GM21360 (cell line): Measurements from ENCODE around the gene NIFK.
A peak's percentile ranks its signal among the peaks of the same experiment; 100 is the strongest.
"Not testable (repeated sequence)": the region's sequence is repeated elsewhere in the genome, so short reads cannot be mapped to it uniquely, and the experiment has no call there.

Experiments used
- ATAC-seq: cut with Tn5 transposase; IDR thresholded peaks from one replicate; pipeline ENCODE4 v1.9.1; 2021; ENCODE audit warnings: mild to moderate bottlenecking, moderate library complexity; ENCODE audit not compliant: unreplicated experiment

NIFK gene

GRCh38 chr2:121735518-121736074, 1.1 kb downstream of the NIFK start:
- ATAC-seq = no peak

GRCh38 chr2:121734544-121734943, 2.1 kb downstream of the NIFK start:
- ATAC-seq = not testable (repeated sequence)

- ATAC-seq = no peak
Measured at GRCh38 chr2:121731366-121731765, 5.3 kb downstream of the NIFK start.

GRCh38 chr2:121727950-121728349, 8.7 kb downstream of the NIFK start:
- ATAC-seq = no peak

- no peak for ATAC-seq
Measured at GRCh38 chr2:121727332-121727731, 9.3 kb downstream of the NIFK start.

- ATAC-seq = no peak
Measured at GRCh38 chr2:121723316-121723715, 13.4 kb downstream of the NIFK start.

- no peak for ATAC-seq
Measured at GRCh38 chr2:121722479-121722878, 14.2 kb downstream of the NIFK start.

GRCh38 chr2:121721926-121722325, 14.7 kb downstream of the NIFK start:
- ATAC-seq = no peak

GRCh38 chr2:121717529-121717928, 19.1 kb downstream of the NIFK start:
- ATAC-seq = no peak

- no peak for ATAC-seq
Measured at GRCh38 chr2:121716126-121716525, 20.5 kb downstream of the NIFK start.

- not testable (repeated sequence) for ATAC-seq
Measured at GRCh38 chr2:121711481-121711880, 25.2 kb downstream of the NIFK start.

- no peak for ATAC-seq
Measured at GRCh38 chr2:121710470-121711170, 26.1 kb downstream of the NIFK start.

GRCh38 chr2:121709776-121710469, 26.8 kb downstream of the NIFK start:
- ATAC-seq = no peak

- no peak for ATAC-seq
Measured at GRCh38 chr2:121707920-121708361, 28.7 kb downstream of the NIFK start.

- ATAC-seq = no peak
Measured at GRCh38 chr2:121707344-121707919, 29.2 kb downstream of the NIFK start.

- no peak for ATAC-seq
Measured at GRCh38 chr2:121705958-121706357, 30.7 kb downstream of the NIFK start.

GRCh38 chr2:121705390-121705789, 31.3 kb downstream of the NIFK start:
- no peak for ATAC-seq

GRCh38 chr2:121701761-121702160, 34.9 kb downstream of the NIFK start:
- ATAC-seq = not testable (repeated sequence)

GRCh38 chr2:121699421-121700333, 37.0 kb downstream of the NIFK start:
- ATAC-seq = peak; percentile 98

- no peak for ATAC-seq
Measured at GRCh38 chr2:121698318-121698930, 38.3 kb downstream of the NIFK start.
